GM18511 (cell line): ENCODE data around the gene RETREG2.
A peak's percentile ranks its signal among the peaks of the same experiment; 100 is the strongest.
"Not testable (repeated sequence)": the region's sequence is repeated elsewhere in the genome, so short reads cannot be mapped to it uniquely, and the experiment has no call there.

ENCODE experiments used
- ATAC-seq: cut with Tn5 transposase; IDR thresholded peaks from one replicate; pipeline ENCODE4 v1.9.1; 2021; ENCODE audit warnings: mild to moderate bottlenecking, moderate library complexity; ENCODE audit not compliant: unreplicated experiment

Gene RETREG2

GRCh38 chr2:219186754-219187456 is 8.8 kb downstream of the RETREG2 start:
- no peak for ATAC-seq

- no peak for ATAC-seq
Observed at GRCh38 chr2:219197388-219197787, 19.3 kb downstream of the RETREG2 start.

GRCh38 chr2:219198974-219199373 is 20.9 kb downstream of the RETREG2 start:
- no peak for ATAC-seq

GRCh38 chr2:219199470-219200211 is 21.6 kb downstream of the RETREG2 start:
- no peak for ATAC-seq

- not testable (repeated sequence) for ATAC-seq
Observed at GRCh38 chr2:219200502-219201326, 22.6 kb downstream of the RETREG2 start.

- ATAC-seq, result not testable (repeated sequence)
Observed at GRCh38 chr2:219201331-219201730, 23.3 kb downstream of the RETREG2 start.

GRCh38 chr2:219204425-219205164 is 26.5 kb downstream of the RETREG2 start:
- no peak for ATAC-seq

GRCh38 chr2:219205165-219205538 is 27.1 kb downstream of the RETREG2 start:
- ATAC-seq, result no peak

GRCh38 chr2:219205981-219206327 is 27.9 kb downstream of the RETREG2 start:
- no peak for ATAC-seq

- ATAC-seq, result peak; percentile 99
Observed at GRCh38 chr2:219206328-219207133, 28.5 kb downstream of the RETREG2 start, which contains the start of gene ZFAND2B. ZFAND2B (plus strand) TSS chr2:219206782; CDS start chr2:219206988, 206 bp downstream.

- no peak for ATAC-seq
Observed at GRCh38 chr2:219207134-219207883, 29.2 kb downstream of the RETREG2 start.

- no peak for ATAC-seq
Observed at GRCh38 chr2:219207884-219208740, 30.0 kb downstream of the RETREG2 start.

GRCh38 chr2:219209236-219210195 is 31.4 kb downstream of the RETREG2 start:
- ATAC-seq, result no peak

GRCh38 chr2:219210196-219210885 is 32.3 kb downstream of the RETREG2 start:
- no peak for ATAC-seq

GRCh38 chr2:219210886-219211362 is 32.8 kb downstream of the RETREG2 start:
- ATAC-seq, result no peak

- no peak for ATAC-seq
Observed at GRCh38 chr2:219213026-219213415, 34.9 kb downstream of the RETREG2 start.
